Panc1 (cell line): ENCODE data around the gene TSPOAP1. TPM values are rescaled to one million over a fixed set of nuclear protein-coding genes. Genes with fewer than 3 reads are reported as not detected.

ENCODE experiments used
- ATAC-seq: fragments of 200-7000 bp; cut with Tn5 transposase; 2 replicates; pipeline ENCODE4 v1.9.1; 2020; ENCODE audit warnings: mild to moderate bottlenecking, moderate library complexity
- BruUV-seq: library from RNA; stranded (reverse); fragments of 400-500 nt; replicated peaks from 2 replicates; lab custom pipeline; 2021; lab: Mats Ljungman, UMichigan
- CTCF ChIA-PET: fragments of 300-600 bp; sonication (Branson Sonifier 250); formaldehyde crosslinking; loops from one replicate; lab custom pipeline; 2022; ENCODE audit warnings: antibody characterized with exemption; lab: Charles Lee
- POLR2A ChIA-PET: fragments of 300-600 bp; sonication (Branson Sonifier 250); formaldehyde crosslinking; loops from one replicate; lab custom pipeline; 2022; ENCODE audit warnings: antibody characterized with exemption; lab: Charles Lee
- DNase-seq: peaks from one replicate; pipeline ENCODE4 v3.0.0-alpha.2; 2010; ENCODE audit warnings: low read depth, low spot score
- H3K27ac ChIP-seq: 2 replicates; pipeline ENCODE4 v1.5.1; 2011; ENCODE audit warnings: mild to moderate bottlenecking, low read length, inconsistent platforms
- H3K27me3 ChIP-seq: fragments of 200-500 bp; sonication (Bioruptor generic); 2 replicates; pipeline ENCODE4 v1.6.0; 2014; ENCODE audit warnings: low read length, inconsistent platforms; ENCODE audit not compliant: control insufficient read depth, insufficient read depth
- H3K36me3 ChIP-seq: fragments of 200-500 bp; sonication (Bioruptor generic); 2 replicates; pipeline ENCODE4 v1.5.1; 2014; ENCODE audit warnings: inconsistent platforms, mild to moderate bottlenecking, low read length, moderate library complexity; ENCODE audit not compliant: control insufficient read depth, insufficient read depth
- H3K4me1 ChIP-seq: 2 replicates; pipeline ENCODE4 v1.5.1; 2011; ENCODE audit warnings: inconsistent platforms, mild to moderate bottlenecking, low read length, moderate library complexity; ENCODE audit not compliant: control insufficient read depth, insufficient read depth
- H3K4me3 ChIP-seq, 2 experiments: 2 replicates each; pipeline ENCODE4 v1.5.1; 2011 to 2012; ENCODE audit warnings: low read depth in 2 of 2, low read length in 2 of 2, mild to moderate bottlenecking in 2 of 2, inconsistent platforms in 1 of 2, moderate library complexity in 1 of 2
- H3K9me3 ChIP-seq: fragments of 200-500 bp; sonication (Bioruptor generic); 2 replicates; pipeline ENCODE4 v1.5.1; 2014; ENCODE audit warnings: low read depth, mild to moderate bottlenecking, inconsistent platforms, low read length, moderate library complexity; ENCODE audit not compliant: control insufficient read depth, insufficient read depth
- CTCF ChIP-seq: fragments of 450-650 bp; IDR thresholded peaks from 2 replicates; pipeline ENCODE4 v1.5.1; 2017; ENCODE audit warnings: mild to moderate bottlenecking
- POLR2AphosphoS5 ChIP-seq: IDR thresholded peaks from 2 replicates; pipeline ENCODE4 v1.6.1; 2012; ENCODE audit warnings: mild to moderate bottlenecking, low read depth, low read length, moderate library complexity
- SIN3A ChIP-seq: IDR thresholded peaks from 2 replicates; pipeline ENCODE4 v1.6.1; 2012; ENCODE audit warnings: low read depth, mild to moderate bottlenecking, low read length, moderate library complexity, borderline replicate concordance; ENCODE audit not compliant: insufficient read depth
- TCF7L2 ChIP-seq: IDR thresholded peaks from 2 replicates; pipeline ENCODE4 v1.6.1; 2011; ENCODE audit warnings: mild to moderate bottlenecking, low read depth, low read length, inconsistent platforms
- in situ Hi-C: cut with HindIII; loops from 2 replicates; pipeline ENCODE4 v1.10.0; 2016; ENCODE audit warnings: low sequenced_read_pairs, low pct_unique_long_range_greater_than_20kb
- intact Hi-C: fragments of 100-400 bp; cut with micrococcal nuclease; formaldehyde crosslinking; loops from one replicate; pipeline ENCODE4 v1.10.0; 2022; ENCODE audit not compliant: unreplicated experiment
- total RNA-seq: library from RNA; stranded (reverse); gene quantifications from one replicate; pipeline ENCODE4 v1.2.1, GENCODE V29; 2021; ENCODE audit not compliant: unreplicated experiment
- TF ChIP-seq, protein P1 (sequence below), 2 experiments: IDR thresholded peaks; 2 replicates each; pipeline ENCODE4 v1.6.1; 2011 to 2012; ENCODE audit warnings: low read depth in 2 of 2, control low read depth in 1 of 2, low read length in 1 of 2, mild to moderate bottlenecking in 1 of 2, moderate library complexity in 1 of 2; ENCODE audit not compliant: insufficient read depth in 1 of 2

The TSPOAP1 gene
- total RNA-seq, 1 experiment from 2014 or later = 0.05 TPM

- H3K9me3 ChIP-seq = no peaks in the 10 kb centered on the region
- ChIA-PET POLR2A (no interaction called here), CTCF (interaction anchor here (0.5 kb wide), 1 partner anchor 681 kb away, joined by 3 read pairs; no protein-coding TSS in a partner anchor)
- no peak overlapping the region for H3K27ac ChIP-seq
- no peaks in the 10 kb centered on the region for H3K36me3 ChIP-seq
- no TSS peak for BruUV-seq
- in situ Hi-C loops (no loop called here), intact Hi-C loops (no loop called here)
- no peaks in the 10 kb centered on the region for H3K27me3 ChIP-seq
- DNase-seq = no peak
- no peak overlapping the region for H3K4me3 ChIP-seq
- TF ChIP-seq POLR2AphosphoS5 (no peak), SIN3A (no peak), TCF7L2 (no peak), CTCF (no peak)
- TF ChIP-seq, protein P1, sequence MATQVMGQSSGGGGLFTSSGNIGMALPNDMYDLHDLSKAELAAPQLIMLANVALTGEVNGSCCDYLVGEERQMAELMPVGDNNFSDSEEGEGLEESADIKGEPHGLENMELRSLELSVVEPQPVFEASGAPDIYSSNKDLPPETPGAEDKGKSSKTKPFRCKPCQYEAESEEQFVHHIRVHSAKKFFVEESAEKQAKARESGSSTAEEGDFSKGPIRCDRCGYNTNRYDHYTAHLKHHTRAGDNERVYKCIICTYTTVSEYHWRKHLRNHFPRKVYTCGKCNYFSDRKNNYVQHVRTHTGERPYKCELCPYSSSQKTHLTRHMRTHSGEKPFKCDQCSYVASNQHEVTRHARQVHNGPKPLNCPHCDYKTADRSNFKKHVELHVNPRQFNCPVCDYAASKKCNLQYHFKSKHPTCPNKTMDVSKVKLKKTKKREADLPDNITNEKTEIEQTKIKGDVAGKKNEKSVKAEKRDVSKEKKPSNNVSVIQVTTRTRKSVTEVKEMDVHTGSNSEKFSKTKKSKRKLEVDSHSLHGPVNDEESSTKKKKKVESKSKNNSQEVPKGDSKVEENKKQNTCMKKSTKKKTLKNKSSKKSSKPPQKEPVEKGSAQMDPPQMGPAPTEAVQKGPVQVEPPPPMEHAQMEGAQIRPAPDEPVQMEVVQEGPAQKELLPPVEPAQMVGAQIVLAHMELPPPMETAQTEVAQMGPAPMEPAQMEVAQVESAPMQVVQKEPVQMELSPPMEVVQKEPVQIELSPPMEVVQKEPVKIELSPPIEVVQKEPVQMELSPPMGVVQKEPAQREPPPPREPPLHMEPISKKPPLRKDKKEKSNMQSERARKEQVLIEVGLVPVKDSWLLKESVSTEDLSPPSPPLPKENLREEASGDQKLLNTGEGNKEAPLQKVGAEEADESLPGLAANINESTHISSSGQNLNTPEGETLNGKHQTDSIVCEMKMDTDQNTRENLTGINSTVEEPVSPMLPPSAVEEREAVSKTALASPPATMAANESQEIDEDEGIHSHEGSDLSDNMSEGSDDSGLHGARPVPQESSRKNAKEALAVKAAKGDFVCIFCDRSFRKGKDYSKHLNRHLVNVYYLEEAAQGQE (IDR thresholded peaks at IDR 0.05; ENCODE audit: insufficient read depth in 1 of 2, low read depth in 2 of 2, low read length in 1 of 2) = no peak; a peak in 1 of 4 replicates
- ATAC-seq = no peak
- H3K4me1 ChIP-seq = no peaks in the 10 kb centered on the region
Observed at GRCh38 chr17:58310511-58311428, 17.8 kb downstream of the TSPOAP1 start.

- no peak for TF ChIP-seq SIN3A
- TF ChIP-seq POLR2AphosphoS5 = no peak
- TF ChIP-seq TCF7L2 = no peak
- TF ChIP-seq, protein P1 (IDR thresholded peaks at IDR 0.05; ENCODE audit: insufficient read depth in 1 of 2, low read depth in 2 of 2, low read length in 1 of 2) = no peak
- TF ChIP-seq CTCF = no peak
- intact Hi-C loops (no loop called here), in situ Hi-C loops (no loop called here)
- Histone ChIP-seq H3K27ac (no peak overlapping the region), H3K27me3 (no peaks in the 10 kb centered on the region), H3K9me3 (no peaks in the 10 kb centered on the region), H3K4me3 (no peak overlapping the region), H3K4me1 (no peaks in the 10 kb centered on the region), H3K36me3 (no peaks in the 10 kb centered on the region)
- POLR2A ChIA-PET = no interaction called here
- CTCF ChIA-PET = no interaction called here
- BruUV-seq = no TSS peak
- ATAC-seq (no peak), DNase-seq (no peak)
Observed at GRCh38 chr17:58309918-58310259, 18.7 kb downstream of the TSPOAP1 start.
